GM23248 (cell line): Measurements from ENCODE around the gene PRTN3.

ENCODE experiments used
- EZH2 ChIP-seq: fragments of 200-600 bp; sonication (generic); IDR thresholded peaks from 2 replicates; pipeline ENCODE4 v1.6.1; 2018; ENCODE audit warnings: antibody characterized with exemption, mild to moderate bottlenecking; ENCODE audit not compliant: insufficient read depth, poor library complexity, severe bottlenecking
- EZH2phosphoT487 ChIP-seq: fragments of 200-600 bp; sonication (generic); IDR thresholded peaks from 2 replicates; pipeline ENCODE4 v1.6.1; 2018; ENCODE audit warnings: antibody characterized with exemption, moderate library complexity, mild to moderate bottlenecking, low read depth; ENCODE audit not compliant: insufficient read depth

GRCh38 chr19:816500-816857 is 24.3 kb upstream of the PRTN3 start:
- TF ChIP-seq EZH2 (no peak), EZH2phosphoT487 (no peak)
